Thoracic aorta (tissue), 2 donors: ENCODE results near the gene ZBED5. TPM values are rescaled to one million over a fixed set of nuclear protein-coding genes. Genes with fewer than 3 reads are reported as not detected.

Experiments
- ATAC-seq: fragments of 150-250 bp; one replicate; pipeline ENCODE4 v1.8.0; 2017; ENCODE audit warnings: low read depth; ENCODE audit not compliant: insufficient number of reproducible peaks, low FRiP score
- DNase-seq: peaks from one replicate; pipeline ENCODE4 v3.0.0-alpha.2; 2020; ENCODE audit warnings: low spot score
- H3K27ac ChIP-seq, 2 donors: fragments of 200-600 bp; sonication (generic); 1 replicate in 1 of 2; 2 replicates in 1 of 2; pipeline ENCODE4 v1.5.1; 2016; ENCODE audit warnings: mild to moderate bottlenecking in 2 of 2, moderate library complexity in 2 of 2
- H3K27me3 ChIP-seq: fragments of 200-600 bp; sonication (generic); replicated peaks from 2 replicates; pipeline ENCODE4 v1.6.0; 2016; ENCODE audit warnings: mild to moderate bottlenecking; ENCODE audit not compliant: insufficient read depth
- H3K36me3 ChIP-seq: fragments of 200-600 bp; sonication (generic); one replicate; pipeline ENCODE4 v1.5.1; 2016
- H3K4me1 ChIP-seq, 2 donors: fragments of 200-600 bp; sonication (generic); 1 replicate in 1 of 2; 2 replicates in 1 of 2; pipeline versions ENCODE4 v1.5.1 to v1.6.0; 2016; ENCODE audit warnings: low read depth in 2 of 2, mild to moderate bottlenecking in 1 of 2; ENCODE audit not compliant: control insufficient read depth in 1 of 2
- H3K4me3 ChIP-seq: fragments of 200-600 bp; sonication (generic); 2 replicates; pipeline ENCODE4 v1.5.1; 2016; ENCODE audit warnings: mild to moderate bottlenecking
- H3K9me3 ChIP-seq: fragments of 200-600 bp; sonication (generic); 2 replicates; pipeline ENCODE4 v1.5.1; 2016
- total RNA-seq, 2 donors: library from RNA; depleted of rRNA; stranded (reverse); fragments of >200 nt; gene quantifications; one replicate each; pipeline versions ENCODE4 v1.1.0 to v1.2.3, GENCODE V29; 2016
- TF ChIP-seq, protein P1 (sequence below): fragments of 200-600 bp; sonication (generic); IDR thresholded peaks from one replicate; pipeline ENCODE4 v1.5.1; 2019; ENCODE audit warnings: antibody characterized with exemption

The ZBED5 gene
- total RNA-seq, 2 donors from 2014 or later, result 37.4 to 39.7 TPM

DNA sequence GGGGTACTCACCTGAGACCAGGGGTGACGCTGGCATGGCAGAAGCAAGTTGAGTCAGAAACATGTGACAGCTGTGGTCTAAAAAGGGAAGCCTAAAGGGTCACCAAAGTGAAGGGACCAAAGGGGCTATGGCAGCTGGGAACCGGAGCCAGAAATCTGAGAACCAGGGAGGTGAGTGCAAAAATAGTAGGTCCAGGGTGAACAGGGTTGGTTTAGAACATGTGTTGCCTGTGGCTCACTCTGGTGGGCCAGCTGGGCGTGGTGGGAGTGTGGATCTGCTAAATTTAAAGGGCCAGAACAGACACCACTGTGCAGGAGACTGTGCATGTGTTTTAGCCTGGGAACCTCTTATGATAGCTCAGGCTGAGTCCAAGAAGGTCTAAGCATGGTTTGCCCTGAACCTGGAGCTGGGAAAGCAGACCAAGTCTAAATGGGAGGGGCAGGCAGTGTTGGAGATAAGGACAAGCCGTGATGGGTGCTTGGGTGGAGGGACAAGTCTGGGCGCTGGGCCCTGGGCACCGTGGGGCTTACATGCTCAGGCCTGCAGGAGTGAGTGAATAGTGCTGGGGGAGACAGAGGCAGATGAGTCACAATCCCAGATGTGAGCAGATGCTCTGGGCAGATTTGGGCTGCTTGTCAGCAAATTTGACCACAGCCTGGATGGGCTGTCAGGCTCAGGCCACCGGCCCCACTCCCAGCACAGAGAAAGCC, 41.4 kb upstream of the ZBED5 start:
- no peaks in the 10 kb centered on the region for H3K36me3 ChIP-seq
- ATAC-seq (peak; percentile 17), DNase-seq (peak; percentile 20)
- H3K27ac ChIP-seq, result peak overlapping the region; percentile 96
- H3K4me1 ChIP-seq, result peaks cover 19 to 44% of the 10 kb centered on the region in 2 donors
- no peaks in the 10 kb centered on the region for H3K9me3 ChIP-seq
- TF ChIP-seq, protein P1, sequence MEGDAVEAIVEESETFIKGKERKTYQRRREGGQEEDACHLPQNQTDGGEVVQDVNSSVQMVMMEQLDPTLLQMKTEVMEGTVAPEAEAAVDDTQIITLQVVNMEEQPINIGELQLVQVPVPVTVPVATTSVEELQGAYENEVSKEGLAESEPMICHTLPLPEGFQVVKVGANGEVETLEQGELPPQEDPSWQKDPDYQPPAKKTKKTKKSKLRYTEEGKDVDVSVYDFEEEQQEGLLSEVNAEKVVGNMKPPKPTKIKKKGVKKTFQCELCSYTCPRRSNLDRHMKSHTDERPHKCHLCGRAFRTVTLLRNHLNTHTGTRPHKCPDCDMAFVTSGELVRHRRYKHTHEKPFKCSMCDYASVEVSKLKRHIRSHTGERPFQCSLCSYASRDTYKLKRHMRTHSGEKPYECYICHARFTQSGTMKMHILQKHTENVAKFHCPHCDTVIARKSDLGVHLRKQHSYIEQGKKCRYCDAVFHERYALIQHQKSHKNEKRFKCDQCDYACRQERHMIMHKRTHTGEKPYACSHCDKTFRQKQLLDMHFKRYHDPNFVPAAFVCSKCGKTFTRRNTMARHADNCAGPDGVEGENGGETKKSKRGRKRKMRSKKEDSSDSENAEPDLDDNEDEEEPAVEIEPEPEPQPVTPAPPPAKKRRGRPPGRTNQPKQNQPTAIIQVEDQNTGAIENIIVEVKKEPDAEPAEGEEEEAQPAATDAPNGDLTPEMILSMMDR, result no peak
- H3K4me3 ChIP-seq, result peak overlapping the region; percentile 15
- H3K27me3 ChIP-seq, result no peaks in the 10 kb centered on the region

DNA sequence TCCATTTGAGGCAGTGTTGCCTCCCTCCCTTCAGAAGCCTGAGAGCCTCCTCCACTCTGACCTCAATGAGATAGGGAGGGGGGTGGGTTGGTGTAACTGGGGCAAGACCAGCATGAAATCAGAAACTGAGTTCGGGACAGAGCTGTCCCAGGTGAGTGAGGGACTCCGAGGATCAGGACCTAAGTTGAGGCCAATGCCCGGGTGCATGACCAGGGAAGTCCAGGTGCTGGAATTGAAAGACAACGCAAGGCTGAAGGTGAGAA, 40.8 kb upstream of the ZBED5 start:
- H3K4me3 ChIP-seq, result no peak overlapping the region
- H3K4me1 ChIP-seq, result peaks cover 19 to 50% of the 10 kb centered on the region in 2 donors
- DNase-seq (no peak), ATAC-seq (no peak)
- TF ChIP-seq, protein P1, result no peak
- H3K27me3 ChIP-seq, result no peaks in the 10 kb centered on the region
- no peaks in the 10 kb centered on the region for H3K36me3 ChIP-seq
- H3K27ac ChIP-seq, result peak overlapping the region; percentile 96
- H3K9me3 ChIP-seq, result no peaks in the 10 kb centered on the region

DNA sequence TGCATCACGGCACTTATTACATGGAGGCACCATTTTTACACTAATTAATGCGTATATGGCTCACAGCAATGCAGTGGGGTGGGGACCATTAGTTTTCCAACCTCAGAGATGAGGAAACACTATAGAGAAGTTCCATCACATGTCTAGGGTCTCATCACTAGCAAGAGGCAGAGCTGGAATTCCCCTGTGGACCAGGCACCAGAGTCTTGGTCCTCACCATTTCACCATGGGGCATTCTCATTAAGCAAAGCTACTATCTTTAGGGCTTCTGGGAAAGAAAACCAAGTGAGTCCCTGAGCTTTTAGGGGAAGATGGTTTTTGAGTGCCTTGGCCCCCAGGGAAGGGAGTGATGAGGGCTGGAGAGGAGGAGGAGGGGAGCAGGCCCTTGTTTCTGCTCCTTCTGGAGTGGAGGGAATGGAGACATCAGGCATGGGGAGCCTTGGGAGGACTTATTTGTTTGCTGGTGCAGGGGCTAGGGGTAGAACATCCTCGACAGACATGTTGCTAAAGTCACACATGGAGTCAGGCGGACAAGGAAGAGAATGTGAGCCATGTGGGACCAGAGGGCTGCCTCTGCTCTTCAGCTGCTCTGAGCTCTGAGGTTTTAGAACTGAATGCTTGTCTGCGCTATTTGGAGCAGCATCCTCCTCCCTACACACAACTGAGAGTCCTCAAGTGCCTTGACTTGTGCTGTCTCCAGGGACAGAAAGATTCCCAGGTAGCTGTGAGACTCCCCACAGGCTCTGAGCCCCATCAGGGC, 40.3 kb upstream of the ZBED5 start:
- TF ChIP-seq, protein P1, result no peak
- Histone ChIP-seq H3K4me3 (no peak overlapping the region), H3K9me3 (no peaks in the 10 kb centered on the region), H3K27ac (peak overlapping the region; percentile 96), H3K36me3 (no peaks in the 10 kb centered on the region), H3K4me1 (peaks cover 19 to 55% of the 10 kb centered on the region in 2 donors), H3K27me3 (no peaks in the 10 kb centered on the region)
- DNase-seq, result no peak
- ATAC-seq, result no peak

GRCh38 chr11:10897150-10897549, 39.3 kb upstream of the ZBED5 start:
- Histone ChIP-seq H3K4me3 (no peak overlapping the region), H3K9me3 (no peaks in the 10 kb centered on the region), H3K27ac (no peak overlapping the region), H3K36me3 (no peaks in the 10 kb centered on the region), H3K27me3 (no peaks in the 10 kb centered on the region), H3K4me1 (peaks cover 19 to 54% of the 10 kb centered on the region in 2 donors)
- ATAC-seq (no peak), DNase-seq (no peak)
- TF ChIP-seq, protein P1, result no peak

- no peaks in the 10 kb centered on the region for H3K27me3 ChIP-seq
- H3K36me3 ChIP-seq, result no peaks in the 10 kb centered on the region
- H3K9me3 ChIP-seq, result no peaks in the 10 kb centered on the region
- no peak overlapping the region for H3K4me3 ChIP-seq
- ATAC-seq (no peak), DNase-seq (no peak)
- TF ChIP-seq, protein P1, result no peak
- H3K27ac ChIP-seq, result no peak overlapping the region
- peaks cover 19 to 47% of the 10 kb centered on the region in 2 donors for H3K4me1 ChIP-seq
Observed at GRCh38 chr11:10896493-10896892, 38.6 kb upstream of the ZBED5 start.
